ENCODE results near the gene GRK1. TPM values are rescaled to one million over a fixed set of nuclear protein-coding genes. Genes with fewer than 3 reads are reported as not detected.

GRK1 gene
- total and polyA plus RNA-seq, 2 of the 8 experiments (the other 6 are each of a cell fraction or from before 2014, with no cell fraction given): 0.12 TPM; not detected in 1

GRCh38 chr13:113785051-113786010 is 118.3 kb downstream of the GRK1 start:
- Histone ChIP-seq H3K9me3 (ENCODE audit: insufficient read depth in 2 of 2, low read depth in 1 of 2, low read length in 1 of 2) (peaks cover 3 to 7% of the 10 kb centered on the region in 2 experiments; a peak in 3 of 4 replicates), H4K20me1 (replicated peaks in 1 of 2; ENCODE audit: control insufficient read depth in 1 of 2, insufficient read depth in 2 of 2, low read length in 2 of 2) (peaks cover 0 to 3% of the 10 kb centered on the region in 2 experiments), H2BK12ac (ENCODE audit: low read depth, low read length) (no peak overlapping the region), H3K4me2 (ENCODE audit: insufficient read depth in 1 of 2, low read depth in 2 of 2, low read length in 2 of 2) (no peak overlapping the region), H2AK5ac (ENCODE audit: low read depth, low read length) (no peak overlapping the region), H4K8ac (ENCODE audit: extremely low read depth, insufficient read depth, low read length) (no peak overlapping the region), H3K14ac (ENCODE audit: insufficient read length) (no peak overlapping the region), H3K4me3 (ENCODE audit: extremely low read depth in 1 of 4, insufficient read depth in 2 of 4, low read depth in 3 of 4, low read length in 4 of 4) (no peak overlapping the region), H3K27ac (ENCODE audit: low read depth, low read length) (no peak overlapping the region), H3K4me1 (replicated peaks in 1 of 4; ENCODE audit: control insufficient read depth in 3 of 4, insufficient read depth in 4 of 4, low read length in 3 of 4) (peaks cover 0 to 6% (median 1%) of the 10 kb centered on the region in 4 experiments; a peak in 2 of 7 replicates), H2AFZ (ENCODE audit: low read length) (no peak overlapping the region), H2BK15ac (ENCODE audit: low read length) (no peak overlapping the region), H2BK5ac (ENCODE audit: low read depth, low read length) (no peak overlapping the region), H2BK20ac (ENCODE audit: low read length) (no peak overlapping the region), H2BK120ac (replicated peaks; ENCODE audit: low read depth, low read length) (no peak overlapping the region), H3K27me3 (replicated peaks in 1 of 4; ENCODE audit: control insufficient read depth in 3 of 4, extremely low read depth in 1 of 4, insufficient read depth in 3 of 4, low read length in 3 of 4) (no peaks in the 10 kb centered on the region), H3K56ac (replicated peaks; ENCODE audit: insufficient read length, low read depth, low read length) (no peak overlapping the region), H3K23me2 (ENCODE audit: low read depth, low read length) (peaks cover 6% of the 10 kb centered on the region; the same call in 1 of the 2 replicates), H3K18ac (ENCODE audit: extremely low read depth, low read length) (no peak overlapping the region), H3K79me1 (ENCODE audit: low read depth, low read length) (no peaks in the 10 kb centered on the region), H3K23ac (ENCODE audit: insufficient read length) (no peak overlapping the region), H4K91ac (replicated peaks; ENCODE audit: insufficient read length, low read length) (no peak overlapping the region), H3K79me2 (ENCODE audit: control insufficient read depth in 1 of 2, insufficient read depth in 2 of 2, low read length in 2 of 2) (peaks cover 0 to 3% of the 10 kb centered on the region in 2 experiments; a peak in 1 of 4 replicates), H3K4ac (replicated peaks; ENCODE audit: insufficient read length, low read depth, low read length) (no peak overlapping the region), H3K36me3 (ENCODE audit: control insufficient read depth in 2 of 4, insufficient read depth in 4 of 4, low read length in 3 of 4) (peaks cover 0 to 5% (median 0%) of the 10 kb centered on the region in 4 experiments; a peak in 1 of 8 replicates), H4K5ac (ENCODE audit: insufficient read length, low read depth, low read length) (no peak overlapping the region), H3K9ac (replicated peaks in 1 of 4; ENCODE audit: extremely low read depth in 1 of 4, low read depth in 3 of 4, low read length in 3 of 4) (no peak overlapping the region)
- ChIA-PET POLR2A (ENCODE audit: partially characterized antibody) (interaction anchor here (1.2 kb wide), 1 partner anchor 10 kb away, joined by 3 read pairs; no protein-coding TSS in a partner anchor), CTCF (ENCODE audit: partially characterized antibody) (no interaction called here)
- DNase-seq (ENCODE audit: low read depth in 1 of 2, low spot score in 2 of 2) (no peak), FAIRE-seq (no peak)
- WGBS, 2 experiments (ENCODE audit: extremely low coverage in 1 of 2, insufficient coverage in 1 of 2, insufficient read length in 1 of 2, insufficient replicate concordance in 2 of 2, low coverage in 1 of 2, low lambda C conversion rate in 2 of 2, missing lambda C conversion rate in 1 of 2): 87% methylated on average over 19 of the region's 19 CpGs; no CpG with 5 or more reads in 1 of the 2 experiments
- TF ChIP-seq RAD21 (IDR thresholded peaks at IDR 0.05 in 1 of 2, conservative IDR thresholded peaks at IDR 0.05 in 1 of 2; ENCODE audit: low read depth in 2 of 2, low read length in 2 of 2): no peak
- TF ChIP-seq MAFK (IDR thresholded peaks at IDR 0.05; ENCODE audit: low read depth, low read length): no peak
- TF ChIP-seq SAP30 (IDR thresholded peaks at IDR 0.05; ENCODE audit: insufficient read depth, insufficient replicate concordance, low read length): no peak
- no peak for TF ChIP-seq POLR2AphosphoS5 (IDR thresholded peaks at IDR 0.05; ENCODE audit: low read depth, low read length)
- no peak for TF ChIP-seq KDM4A (IDR thresholded peaks at IDR 0.05; ENCODE audit: low read depth, low read length, severe bottlenecking)
- no peak for TF ChIP-seq RBBP5 (IDR thresholded peaks at IDR 0.05; ENCODE audit: borderline replicate concordance, low read depth, low read length)
- TF ChIP-seq USF2 (IDR thresholded peaks at IDR 0.05; ENCODE audit: low read length): no peak
- no peak for TF ChIP-seq PHF8 (conservative IDR thresholded peaks at IDR 0.05; ENCODE audit: low read depth, low read length)
